CD14-positive monocyte (primary cell): ENCODE data around the gene MACF1. TPM values are rescaled to one million over a fixed set of nuclear protein-coding genes. Genes with fewer than 3 reads are reported as not detected.

Experiments
- DNase-seq, 3 donors: peaks; one replicate each; pipeline ENCODE4 v3.0.0-alpha.2; 2011 to 2022
- H2AFZ ChIP-seq: 2 replicates; pipeline ENCODE4 v1.6.0; 2012; ENCODE audit warnings: mild to moderate bottlenecking, low read depth, low read length, inconsistent platforms; ENCODE audit not compliant: insufficient read depth, poor library complexity, severe bottlenecking
- H3K27ac ChIP-seq, 2 donors: 1 replicate in 1 of 2; 2 replicates in 1 of 2; pipeline ENCODE4 v1.5.1; 2012 to 2013; ENCODE audit warnings: low read length in 2 of 2, control low read depth in 1 of 2, inconsistent platforms in 1 of 2, low read depth in 1 of 2, mild to moderate bottlenecking in 1 of 2
- H3K27me3 ChIP-seq, 2 donors: one replicate each; pipeline versions ENCODE4 v1.6.0 to v1.6.1; 2011 to 2013; ENCODE audit warnings: low read length in 2 of 2; ENCODE audit not compliant: control insufficient read depth in 2 of 2, insufficient read depth in 2 of 2
- H3K36me3 ChIP-seq, 2 donors: replicated peaks in 1 of 2; 1 replicate in 1 of 2; 2 replicates in 1 of 2; pipeline versions ENCODE4 v1.5.1 to v1.6.1; 2012 to 2013; ENCODE audit warnings: low read length in 2 of 2, control low read depth in 1 of 2, inconsistent platforms in 1 of 2, mild to moderate bottlenecking in 1 of 2; ENCODE audit not compliant: insufficient read depth in 2 of 2, control insufficient read depth in 1 of 2
- H3K4me1 ChIP-seq, 2 donors: 1 replicate in 1 of 2; 2 replicates in 1 of 2; pipeline versions ENCODE4 v1.5.1 to v1.6.1; 2012 to 2013; ENCODE audit warnings: low read length in 2 of 2, control low read depth in 1 of 2, inconsistent platforms in 1 of 2, mild to moderate bottlenecking in 1 of 2, moderate library complexity in 1 of 2; ENCODE audit not compliant: insufficient read depth in 2 of 2, control insufficient read depth in 1 of 2
- H3K4me2 ChIP-seq: replicated peaks from 2 replicates; pipeline ENCODE3; 2012; ENCODE audit warnings: low read length, moderate library complexity, mild to moderate bottlenecking; ENCODE audit not compliant: poor library complexity, severe bottlenecking; ENCODE audit errors: extremely low read depth
- H3K4me3 ChIP-seq, 3 experiments: fragments of 200-600 bp in 1 of 3; sonication (generic) in 1 of 3; replicated peaks in 1 of 3; 1 replicate in 2 of 3; 2 replicates in 1 of 3; pipeline ENCODE4 v1.5.1; 2011 to 2013; ENCODE audit warnings: low read length in 3 of 3, mild to moderate bottlenecking in 3 of 3, control low read depth in 2 of 3, low read depth in 2 of 3, inconsistent platforms in 1 of 3, moderate library complexity in 1 of 3
- H3K79me2 ChIP-seq: 2 replicates; pipeline ENCODE4 v1.6.0; 2012; ENCODE audit warnings: mild to moderate bottlenecking, control low read depth, inconsistent platforms, low read length, moderate library complexity; ENCODE audit not compliant: insufficient read depth
- H3K9ac ChIP-seq: 2 replicates; pipeline ENCODE4 v1.6.0; 2017; ENCODE audit warnings: low read length, mild to moderate bottlenecking; ENCODE audit not compliant: insufficient read depth, poor library complexity, severe bottlenecking
- H3K9me3 ChIP-seq, 2 donors: replicated peaks in 1 of 2; 1 replicate in 1 of 2; 2 replicates in 1 of 2; pipeline versions ENCODE4 v1.5.1 to v1.6.1; 2012 to 2013; ENCODE audit warnings: low read length in 2 of 2, control low read depth in 1 of 2; ENCODE audit not compliant: control insufficient read depth in 1 of 2, insufficient read depth in 1 of 2
- H4K20me1 ChIP-seq: 2 replicates; pipeline ENCODE4 v1.6.0; 2012; ENCODE audit warnings: mild to moderate bottlenecking, low read length, control low read depth, moderate library complexity; ENCODE audit not compliant: insufficient read depth
- H3K27ac Mint-ChIP-seq, 7 donors: one replicate each; pipeline ENCODE4 v1.8.0; 2020; ENCODE audit warnings: mild to moderate bottlenecking in 7 of 7, mixed read lengths in 7 of 7, moderate library complexity in 6 of 7, inconsistent platforms in 2 of 7
- H3K27me3 Mint-ChIP-seq, 3 donors: one replicate each; pipeline ENCODE4 v1.8.0; 2021 to 2022; ENCODE audit warnings: low read depth in 3 of 3, mild to moderate bottlenecking in 3 of 3, mixed read lengths in 3 of 3, moderate library complexity in 3 of 3, inconsistent platforms in 1 of 3
- H3K36me3 Mint-ChIP-seq, 2 donors: one replicate each; pipeline ENCODE4 v1.8.0; 2020; ENCODE audit warnings: mixed read lengths in 2 of 2, inconsistent platforms in 1 of 2, mild to moderate bottlenecking in 1 of 2
- H3K4me1 Mint-ChIP-seq: one replicate; pipeline ENCODE4 v1.8.0; 2020; ENCODE audit warnings: mild to moderate bottlenecking, mixed read lengths
- H3K4me3 Mint-ChIP-seq, 2 donors: one replicate each; pipeline ENCODE4 v1.8.0; 2020; ENCODE audit warnings: mild to moderate bottlenecking in 2 of 2, mixed read lengths in 2 of 2, moderate library complexity in 1 of 2
- H3K9me3 Mint-ChIP-seq, 7 donors: one replicate each; pipeline ENCODE4 v1.8.0; 2020 to 2022; ENCODE audit warnings: mixed read lengths in 7 of 7, mild to moderate bottlenecking in 6 of 7, moderate library complexity in 6 of 7, inconsistent platforms in 2 of 7
- CTCF ChIP-seq: fragments of 200-600 bp; IDR thresholded peaks from one replicate; pipeline ENCODE4 v1.8.0; 2022; ENCODE audit warnings: antibody characterized with exemption, mild to moderate bottlenecking
- WGBS: methylation state at CpG from one replicate; pipeline ENCODE4 v1.1.5; 2013; ENCODE audit warnings: missing lambda C conversion rate; ENCODE audit not compliant: insufficient coverage; 5-methylcytosine and 5-hydroxymethylcytosine counted together
- intact Hi-C, 2 donors: fragments of 100-400 bp; cut with micrococcal nuclease; formaldehyde crosslinking; loops; one replicate each; pipeline versions ENCODE4 v1.15.0 to v1.15.1; 2023
- polyA plus RNA-seq, 3 donors: library from polyadenylated mRNA; depleted of rRNA in 1 of 3; unstranded in 2 of 3; stranded (reverse) in 1 of 3; fragments of 300-500 nt in 2 of 3; fragments of >200 nt in 1 of 3; fragmentation: Illumina TruSeq in 2 of 3; gene quantifications; 1 replicate in 2 of 3; 2 replicates in 1 of 3; pipeline ENCODE4 v1.2.3, GENCODE V29; 2012 to 2021

MACF1 gene
- polyA plus RNA-seq, 3 donors: 3.4 to 36.8 (median 4.5) TPM

GRCh38 chr1:39505289-39505688, 300.8 kb downstream of the MACF1 start:
- Mint-ChIP-seq H3K36me3 (no peaks in the 10 kb centered on the region), H3K4me1 (peaks cover 13% of the 10 kb centered on the region), H3K4me3 (no peak overlapping the region), H3K9me3 (no peaks in the 10 kb centered on the region), H3K27me3 (peaks cover 12 to 23% (median 21%) of the 10 kb centered on the region in 3 donors), H3K27ac (no peak overlapping the region)
- H3K27ac ChIP-seq: no peak overlapping the region
- H4K20me1 ChIP-seq: no peaks in the 10 kb centered on the region
- no peak overlapping the region for H2AFZ ChIP-seq
- intact Hi-C loops: no loop called here
- TF ChIP-seq CTCF: no peak
- H3K36me3 ChIP-seq: no peaks in the 10 kb centered on the region
- peaks cover 0 to 16% of the 10 kb centered on the region in 2 donors for H3K27me3 ChIP-seq
- peaks cover 5 to 7% of the 10 kb centered on the region in 2 donors for H3K4me1 ChIP-seq
- no peaks in the 10 kb centered on the region for H3K79me2 ChIP-seq
- no peak overlapping the region for H3K4me3 ChIP-seq
- no peak overlapping the region for H3K9ac ChIP-seq
- H3K4me2 ChIP-seq: no peak overlapping the region
- DNase-seq: no peak
- no peaks in the 10 kb centered on the region for H3K9me3 ChIP-seq

GRCh38 chr1:39507230-39507928, 302.9 kb downstream of the MACF1 start:
- no peak overlapping the region for H2AFZ ChIP-seq
- peaks cover 12 to 25% (median 18%) of the 10 kb centered on the region in 3 donors for H3K27me3 Mint-ChIP-seq
- H4K20me1 ChIP-seq: no peaks in the 10 kb centered on the region
- H3K4me3 Mint-ChIP-seq: no peak overlapping the region
- no peak overlapping the region for H3K4me2 ChIP-seq
- no peaks in the 10 kb centered on the region for H3K36me3 ChIP-seq
- H3K27ac ChIP-seq: no peak overlapping the region
- no peak overlapping the region for H3K4me3 ChIP-seq
- no peak for TF ChIP-seq CTCF
- 92% methylated on average over 13 of the region's 14 CpGs for WGBS
- no peak overlapping the region for H3K9ac ChIP-seq
- H3K79me2 ChIP-seq: no peaks in the 10 kb centered on the region
- no peak overlapping the region for H3K27ac Mint-ChIP-seq
- no peak for DNase-seq
- no peaks in the 10 kb centered on the region for H3K9me3 Mint-ChIP-seq
- no peaks in the 10 kb centered on the region for H3K36me3 Mint-ChIP-seq
- peaks cover 0 to 20% of the 10 kb centered on the region in 2 donors for H3K27me3 ChIP-seq
- peaks cover 13% of the 10 kb centered on the region for H3K4me1 Mint-ChIP-seq
- intact Hi-C loops: no loop called here
- H3K9me3 ChIP-seq: no peaks in the 10 kb centered on the region
- peaks cover 5 to 7% of the 10 kb centered on the region in 2 donors for H3K4me1 ChIP-seq
